Amniotic stem cell (primary cell): ENCODE results near the gene ICAM2.
"Not testable (repeated sequence)": the region's sequence is repeated elsewhere in the genome, so short reads cannot be mapped to it uniquely, and the experiment has no call there.

Experiments
- DNase-seq: peaks from one replicate; lab custom pipeline; 2025; lab: John Stamatoyannopoulos, UW

ICAM2 gene

GRCh38 chr17:64042700-64043485 is 22.5 kb upstream of the ICAM2 start:
- no peak for DNase-seq

- no peak for DNase-seq
These were observed 21.5 kb upstream of the ICAM2 start for GRCh38 chr17:64041912-64042311.

GRCh38 chr17:64040206-64040605 is 19.8 kb upstream of the ICAM2 start:
- no peak for DNase-seq

- DNase-seq: no peak
These were observed 18.6 kb upstream of the ICAM2 start for GRCh38 chr17:64039106-64039400.

GRCh38 chr17:64038331-64039105 is 18.1 kb upstream of the ICAM2 start:
- DNase-seq: no peak

GRCh38 chr17:64037802-64038201 is 17.4 kb upstream of the ICAM2 start:
- no peak for DNase-seq

- no peak for DNase-seq
These were observed 16.7 kb upstream of the ICAM2 start for GRCh38 chr17:64037180-64037579.

GRCh38 chr17:64036198-64036922 is 15.9 kb upstream of the ICAM2 start:
- no peak for DNase-seq

GRCh38 chr17:64032081-64032480 is 11.6 kb upstream of the ICAM2 start:
- DNase-seq: no peak

GRCh38 chr17:64028874-64029464 is 8.5 kb upstream of the ICAM2 start:
- peak; percentile 65 for DNase-seq

- DNase-seq: no peak
These were observed 5.4 kb upstream of the ICAM2 start for GRCh38 chr17:64025732-64026294.

GRCh38 chr17:64024781-64025731 is 4.6 kb upstream of the ICAM2 start:
- no peak for DNase-seq

- no peak for DNase-seq
These were observed 3.8 kb upstream of the ICAM2 start for GRCh38 chr17:64024215-64024654.

GRCh38 chr17:64022611-64023063 is 2.2 kb upstream of the ICAM2 start:
- no peak for DNase-seq

- not testable (repeated sequence) for DNase-seq
These were observed 877 bp downstream of the ICAM2 start for GRCh38 chr17:64019551-64019961.

- no peak for DNase-seq
These were observed 3.0 kb downstream of the ICAM2 start for GRCh38 chr17:64017381-64017980.

GRCh38 chr17:64016974-64017373 is 3.5 kb downstream of the ICAM2 start:
- DNase-seq: no peak

- DNase-seq: no peak
These were observed 4.1 kb downstream of the ICAM2 start for GRCh38 chr17:64016231-64016784.

- DNase-seq: no peak
These were observed 5.0 kb downstream of the ICAM2 start for GRCh38 chr17:64015447-64015846.
